Measurements from ENCODE around the gene TRAPPC11. TPM values are rescaled to one million over a fixed set of nuclear protein-coding genes. Genes with fewer than 3 reads are reported as not detected.
A peak's percentile ranks its signal among the peaks of the same experiment; 100 is the strongest.

TRAPPC11 gene
- total RNA-seq, 1 donor from 2014 or later, result 37.3 TPM

- Mint-ChIP-seq H3K27me3 (ENCODE audit: unreplicated experiment) (no peaks in the 10 kb centered on the region), H3K27ac (ENCODE audit: unreplicated experiment) (peak overlapping the region; percentile 16), H3K4me1 (ENCODE audit: unreplicated experiment) (peaks cover 32% of the 10 kb centered on the region), H3K36me3 (ENCODE audit: unreplicated experiment) (peaks cover 14% of the 10 kb centered on the region), H3K9me3 (ENCODE audit: unreplicated experiment) (no peaks in the 10 kb centered on the region), H3K4me3 (ENCODE audit: unreplicated experiment) (peak overlapping the region; percentile 90)
- no peak for DNase-seq (ENCODE audit: extremely low spot score, unreplicated experiment)
- no peak for TF ChIP-seq CTCF (IDR thresholded peaks at IDR 0.05)
These were observed 1.5 kb upstream of the TRAPPC11 start for GRCh38 chr4:183657564-183657963.

- no peak for TF ChIP-seq CTCF (IDR thresholded peaks at IDR 0.05)
- Mint-ChIP-seq H3K36me3 (ENCODE audit: unreplicated experiment) (peaks cover 7% of the 10 kb centered on the region), H3K4me1 (ENCODE audit: unreplicated experiment) (peaks cover 32% of the 10 kb centered on the region), H3K27ac (ENCODE audit: unreplicated experiment) (peak overlapping the region; percentile 90), H3K9me3 (ENCODE audit: unreplicated experiment) (no peaks in the 10 kb centered on the region), H3K27me3 (ENCODE audit: unreplicated experiment) (no peaks in the 10 kb centered on the region), H3K4me3 (ENCODE audit: unreplicated experiment) (peak overlapping the region; percentile 90)
- DNase-seq (ENCODE audit: extremely low spot score, unreplicated experiment), result no peak
These were observed 598 bp upstream of the TRAPPC11 start for GRCh38 chr4:183658362-183659028.

- no peaks in the 10 kb centered on the region for H3K27me3 Mint-ChIP-seq (ENCODE audit: unreplicated experiment)
- H3K36me3 Mint-ChIP-seq (ENCODE audit: unreplicated experiment), result peaks cover 10% of the 10 kb centered on the region
- peak overlapping the region; percentile 82 for H3K4me3 Mint-ChIP-seq (ENCODE audit: unreplicated experiment)
- H3K27ac Mint-ChIP-seq (ENCODE audit: unreplicated experiment), result peak overlapping the region; percentile 95
- TF ChIP-seq CTCF (IDR thresholded peaks at IDR 0.05), result no peak
- no peaks in the 10 kb centered on the region for H3K9me3 Mint-ChIP-seq (ENCODE audit: unreplicated experiment)
- H3K4me1 Mint-ChIP-seq (ENCODE audit: unreplicated experiment), result peaks cover 32% of the 10 kb centered on the region
- no peak for DNase-seq (ENCODE audit: extremely low spot score, unreplicated experiment)
These were observed 764 bp downstream of the TRAPPC11 start for GRCh38 chr4:183659872-183660242.

- no peaks in the 10 kb centered on the region for H3K9me3 Mint-ChIP-seq (ENCODE audit: unreplicated experiment)
- no peak overlapping the region for H3K27ac Mint-ChIP-seq (ENCODE audit: unreplicated experiment)
- no peak for TF ChIP-seq CTCF (IDR thresholded peaks at IDR 0.05)
- no peak for DNase-seq (ENCODE audit: extremely low spot score, unreplicated experiment)
- H3K27me3 Mint-ChIP-seq (ENCODE audit: unreplicated experiment), result no peaks in the 10 kb centered on the region
- H3K4me1 Mint-ChIP-seq (ENCODE audit: unreplicated experiment), result peaks cover 4% of the 10 kb centered on the region
- H3K4me3 Mint-ChIP-seq (ENCODE audit: unreplicated experiment), result no peak overlapping the region
- peaks cover 27% of the 10 kb centered on the region for H3K36me3 Mint-ChIP-seq (ENCODE audit: unreplicated experiment)
These were observed 7.0 kb downstream of the TRAPPC11 start for GRCh38 chr4:183666088-183666487.

- no peak for TF ChIP-seq CTCF (IDR thresholded peaks at IDR 0.05)
- no peak overlapping the region for H3K4me3 Mint-ChIP-seq (ENCODE audit: unreplicated experiment)
- H3K4me1 Mint-ChIP-seq (ENCODE audit: unreplicated experiment), result peaks cover 2% of the 10 kb centered on the region
- no peak overlapping the region for H3K27ac Mint-ChIP-seq (ENCODE audit: unreplicated experiment)
- DNase-seq (ENCODE audit: extremely low spot score, unreplicated experiment), result no peak
- H3K9me3 Mint-ChIP-seq (ENCODE audit: unreplicated experiment), result no peaks in the 10 kb centered on the region
- peaks cover 32% of the 10 kb centered on the region for H3K36me3 Mint-ChIP-seq (ENCODE audit: unreplicated experiment)
- no peaks in the 10 kb centered on the region for H3K27me3 Mint-ChIP-seq (ENCODE audit: unreplicated experiment)
These were observed 11.2 kb downstream of the TRAPPC11 start for GRCh38 chr4:183670251-183670650.
